Measurements from ENCODE around the gene NTMT2.

The NTMT2 gene

DNA sequence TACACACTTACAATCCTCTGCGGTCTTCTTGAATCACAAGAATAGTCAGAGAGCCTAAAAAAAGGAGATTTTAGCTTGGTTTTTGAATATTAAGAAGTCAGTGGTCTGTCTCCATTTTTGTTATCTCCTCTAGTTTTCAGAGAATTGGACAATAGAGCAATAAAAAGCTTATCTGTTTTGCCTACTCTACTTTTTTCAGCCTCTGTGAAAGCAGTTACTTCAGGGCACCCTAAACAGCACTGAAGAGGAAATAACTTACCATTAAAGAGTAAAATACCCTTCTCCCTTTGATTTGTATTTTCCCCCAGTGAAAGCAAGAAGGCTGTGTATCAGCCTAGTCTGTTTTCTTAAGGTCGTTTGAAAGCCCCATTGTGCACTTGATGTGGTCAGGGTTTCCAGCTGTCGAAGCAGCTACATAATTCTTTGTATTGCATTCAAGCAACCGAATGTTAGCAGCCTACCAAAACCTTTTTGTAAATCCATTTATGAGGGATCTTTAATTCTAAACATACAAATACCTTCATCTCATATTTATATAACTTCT lies 1.0 kb downstream of the NTMT2 start:
- TF ChIP-seq, protein P1, sequence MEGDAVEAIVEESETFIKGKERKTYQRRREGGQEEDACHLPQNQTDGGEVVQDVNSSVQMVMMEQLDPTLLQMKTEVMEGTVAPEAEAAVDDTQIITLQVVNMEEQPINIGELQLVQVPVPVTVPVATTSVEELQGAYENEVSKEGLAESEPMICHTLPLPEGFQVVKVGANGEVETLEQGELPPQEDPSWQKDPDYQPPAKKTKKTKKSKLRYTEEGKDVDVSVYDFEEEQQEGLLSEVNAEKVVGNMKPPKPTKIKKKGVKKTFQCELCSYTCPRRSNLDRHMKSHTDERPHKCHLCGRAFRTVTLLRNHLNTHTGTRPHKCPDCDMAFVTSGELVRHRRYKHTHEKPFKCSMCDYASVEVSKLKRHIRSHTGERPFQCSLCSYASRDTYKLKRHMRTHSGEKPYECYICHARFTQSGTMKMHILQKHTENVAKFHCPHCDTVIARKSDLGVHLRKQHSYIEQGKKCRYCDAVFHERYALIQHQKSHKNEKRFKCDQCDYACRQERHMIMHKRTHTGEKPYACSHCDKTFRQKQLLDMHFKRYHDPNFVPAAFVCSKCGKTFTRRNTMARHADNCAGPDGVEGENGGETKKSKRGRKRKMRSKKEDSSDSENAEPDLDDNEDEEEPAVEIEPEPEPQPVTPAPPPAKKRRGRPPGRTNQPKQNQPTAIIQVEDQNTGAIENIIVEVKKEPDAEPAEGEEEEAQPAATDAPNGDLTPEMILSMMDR (IDR thresholded peaks at IDR 0.05), result no peak

DNA sequence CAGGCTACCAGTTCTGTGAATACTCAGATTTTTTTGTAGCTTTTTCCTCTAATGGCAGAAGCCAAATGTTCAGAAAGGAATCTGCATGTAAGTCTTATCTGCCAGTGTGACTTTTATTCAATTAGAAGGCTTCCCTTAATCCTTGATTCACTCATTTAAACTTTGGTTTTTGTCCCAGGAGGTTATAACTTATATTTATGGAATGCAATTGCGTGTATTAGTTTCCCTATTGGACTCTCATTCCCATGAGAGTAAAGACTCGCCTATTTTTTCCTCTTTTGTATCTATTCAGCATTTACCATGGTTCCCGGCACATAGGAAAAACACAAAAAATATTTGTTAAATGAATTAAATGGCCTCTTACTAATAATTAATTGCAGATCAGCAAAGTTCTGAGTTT lies 3.5 kb downstream of the NTMT2 start:
- TF ChIP-seq, protein P1 (IDR thresholded peaks at IDR 0.05), result no peak

DNA sequence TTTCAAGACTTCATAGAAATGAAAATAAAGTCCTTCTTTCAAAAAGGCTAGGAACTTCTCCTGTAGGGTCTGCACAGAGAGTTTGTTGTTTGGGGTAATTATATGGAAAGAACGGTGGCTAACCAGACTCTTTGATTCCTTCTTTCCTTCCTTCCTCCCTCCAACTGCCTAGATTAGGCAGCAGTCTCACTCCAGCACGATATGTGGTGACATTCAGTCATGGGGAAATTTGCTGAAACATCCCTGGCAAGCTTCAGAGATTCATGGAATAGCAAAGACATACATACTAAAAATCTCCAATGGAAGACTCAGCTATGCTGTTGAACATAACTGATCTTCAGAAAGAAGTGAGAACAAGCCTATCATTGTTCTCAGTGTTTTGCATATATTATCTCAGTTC lies 4.3 kb downstream of the NTMT2 start:
- TF ChIP-seq, protein P1 (IDR thresholded peaks at IDR 0.05), result no peak

DNA sequence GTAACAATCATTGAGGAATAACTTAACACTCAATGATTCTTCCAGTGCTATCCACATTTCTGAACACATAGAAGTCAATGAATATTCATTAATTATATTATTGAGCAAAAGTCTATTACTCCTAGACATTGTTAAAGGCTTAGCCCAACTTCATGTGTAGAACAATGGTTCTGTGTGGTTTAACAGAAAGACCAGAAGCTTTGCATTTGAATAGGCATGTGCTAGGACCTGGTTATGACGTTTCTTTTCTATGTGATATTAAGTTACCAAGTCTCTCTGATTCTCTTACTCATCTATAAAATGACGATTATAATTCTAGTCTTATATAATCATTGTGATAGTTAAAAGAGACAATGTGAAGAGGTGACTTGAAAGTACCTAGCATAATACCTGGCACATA lies 5.2 kb downstream of the NTMT2 start:
- TF ChIP-seq, protein P1 (IDR thresholded peaks at IDR 0.05), result no peak

DNA sequence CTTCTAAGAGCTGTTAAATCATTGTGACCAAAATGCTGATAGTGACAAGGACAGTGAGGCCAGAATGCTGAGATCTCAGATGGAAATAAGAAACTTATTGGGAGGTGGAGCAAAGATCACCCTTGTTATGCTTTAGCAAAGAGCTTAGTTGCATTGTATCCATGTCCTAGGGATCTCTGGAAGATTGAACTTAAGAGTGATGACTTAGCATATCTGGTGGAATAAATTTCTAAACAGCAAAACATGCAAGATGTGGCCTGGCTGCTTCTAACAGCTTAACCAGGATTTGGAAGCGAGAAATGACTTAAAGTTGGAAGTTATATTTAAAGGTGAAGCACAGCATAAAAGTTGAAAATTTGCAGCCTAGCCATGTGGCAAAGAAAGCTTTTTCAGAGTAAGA lies 7.7 kb downstream of the NTMT2 start:
- TF ChIP-seq, protein P1 (IDR thresholded peaks at IDR 0.05), result no peak

DNA sequence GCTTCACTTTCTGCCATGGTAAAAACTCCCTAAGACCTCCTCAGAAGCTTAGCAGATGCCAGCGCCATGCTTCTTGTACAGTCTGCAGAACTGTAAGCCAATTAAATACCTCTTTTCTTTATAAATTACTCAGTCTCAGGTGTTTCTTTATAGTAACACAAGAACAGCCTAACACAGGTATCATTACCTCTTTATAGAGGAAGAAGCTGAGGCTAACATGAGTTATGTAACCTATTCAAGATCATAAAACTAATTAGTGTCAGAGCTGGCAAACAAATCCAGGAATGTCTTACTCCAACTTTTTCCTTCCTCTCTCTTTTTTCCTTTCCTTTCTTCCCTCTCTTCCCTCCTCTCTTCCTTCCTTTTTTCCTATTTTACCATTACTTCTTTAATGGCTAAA lies 9.3 kb downstream of the NTMT2 start:
- TF ChIP-seq, protein P1 (IDR thresholded peaks at IDR 0.05), result no peak

DNA sequence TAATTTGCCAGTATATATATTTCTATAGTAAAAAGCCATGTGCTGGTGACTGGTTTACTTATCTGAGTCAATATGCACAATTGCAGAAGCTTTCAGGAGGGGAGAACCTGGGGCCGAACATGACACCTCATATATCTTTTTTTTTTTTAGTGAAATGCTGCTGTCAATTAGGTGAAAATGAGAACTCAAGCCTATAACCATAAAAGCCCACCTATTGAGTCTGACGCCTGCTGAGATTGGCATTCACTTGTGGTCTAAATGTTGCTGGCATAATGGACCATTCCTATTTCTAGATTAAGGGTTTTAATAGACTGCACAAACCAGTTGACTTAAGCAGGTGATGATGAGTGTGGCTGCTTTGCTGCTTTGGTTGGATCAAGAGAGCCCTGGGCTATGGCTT lies 10.8 kb downstream of the NTMT2 start:
- TF ChIP-seq, protein P1 (IDR thresholded peaks at IDR 0.05), result no peak

DNA sequence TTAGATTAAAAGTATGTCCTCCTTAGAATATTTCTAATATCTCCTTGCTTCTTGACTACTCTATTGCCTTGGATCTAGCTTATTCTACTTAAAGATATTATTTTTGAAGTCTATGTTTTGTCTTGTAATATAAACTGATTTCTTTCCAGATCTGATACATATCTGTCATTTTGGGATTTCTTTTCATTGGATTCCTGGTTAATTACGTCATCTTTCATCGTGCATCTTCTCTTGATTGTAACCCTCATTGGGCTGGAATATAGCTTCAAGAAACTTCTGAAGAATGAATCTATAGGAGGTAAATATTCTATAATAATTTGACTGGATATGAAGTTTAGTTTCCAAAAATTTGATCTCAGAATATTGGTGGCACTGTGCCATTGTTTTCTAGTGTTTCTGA lies 12.1 kb downstream of the NTMT2 start:
- TF ChIP-seq, protein P1 (IDR thresholded peaks at IDR 0.05), result no peak

All from LNCAP (cell line).